ENCODE measurements around the gene SLC30A1.

SLC30A1 gene

GRCh38 chr1:211553549-211553948 lies 25.4 kb downstream of the SLC30A1 start:
- TF ChIP-seq EZH2phosphoT487 (conservative IDR thresholded peaks at IDR 0.05; ENCODE audit: low read length) (no peak), CTCF (IDR thresholded peaks at IDR 0.05; ENCODE audit: insufficient read depth, low read length, poor library complexity, severe bottlenecking) (no peak)
- H3K9me3 ChIP-seq (ENCODE audit: insufficient read depth, low read length) = no peaks in the 10 kb centered on the region
- no peaks in the 10 kb centered on the region for H3K36me3 ChIP-seq (ENCODE audit: low read length)
- no peaks in the 10 kb centered on the region for H4K20me1 ChIP-seq (ENCODE audit: low read depth, low read length)
- H3F3A ChIP-seq (ENCODE audit: insufficient read depth) = no peaks in the 10 kb centered on the region
- no peaks in the 10 kb centered on the region for H3K9me2 ChIP-seq (replicated peaks; ENCODE audit: insufficient read depth, low read length)
- no peak overlapping the region for H3K9ac ChIP-seq (ENCODE audit: low read length)
- no peak overlapping the region for H3K27ac ChIP-seq (ENCODE audit: low read depth, low read length)
- H2AFZ ChIP-seq (ENCODE audit: low read depth, low read length, severe bottlenecking) = no peak overlapping the region
- H3K27me3 ChIP-seq (ENCODE audit: low read length) = no peaks in the 10 kb centered on the region
- no peak overlapping the region for H3K4me3 ChIP-seq (ENCODE audit: insufficient read depth, low read length, poor library complexity, severe bottlenecking)
- H3K4me2 ChIP-seq (ENCODE audit: low read depth, low read length, poor library complexity, severe bottlenecking) = no peak overlapping the region
- H3K79me2 ChIP-seq (ENCODE audit: insufficient read depth, low read length) = no peaks in the 10 kb centered on the region

- no peaks in the 10 kb centered on the region for H3K79me2 ChIP-seq (ENCODE audit: insufficient read depth, low read length)
- no peaks in the 10 kb centered on the region for H3K9me2 ChIP-seq (replicated peaks; ENCODE audit: insufficient read depth, low read length)
- H3K9ac ChIP-seq (ENCODE audit: low read length) = no peak overlapping the region
- H3K36me3 ChIP-seq (ENCODE audit: low read length) = no peaks in the 10 kb centered on the region
- H3F3A ChIP-seq (ENCODE audit: insufficient read depth) = no peaks in the 10 kb centered on the region
- no peak overlapping the region for H3K4me2 ChIP-seq (ENCODE audit: low read depth, low read length, poor library complexity, severe bottlenecking)
- H4K20me1 ChIP-seq (ENCODE audit: low read depth, low read length) = no peaks in the 10 kb centered on the region
- no peak for TF ChIP-seq CTCF (IDR thresholded peaks at IDR 0.05; ENCODE audit: insufficient read depth, low read length, poor library complexity, severe bottlenecking)
- TF ChIP-seq EZH2phosphoT487 (conservative IDR thresholded peaks at IDR 0.05; ENCODE audit: low read length) = no peak
- no peak overlapping the region for H2AFZ ChIP-seq (ENCODE audit: low read depth, low read length, severe bottlenecking)
- H3K27me3 ChIP-seq (ENCODE audit: low read length) = no peaks in the 10 kb centered on the region
- H3K4me3 ChIP-seq (ENCODE audit: insufficient read depth, low read length, poor library complexity, severe bottlenecking) = no peak overlapping the region
- no peaks in the 10 kb centered on the region for H3K9me3 ChIP-seq (ENCODE audit: insufficient read depth, low read length)
- no peak overlapping the region for H3K27ac ChIP-seq (ENCODE audit: low read depth, low read length)
Observed at GRCh38 chr1:211551638-211552460, 27.1 kb downstream of the SLC30A1 start.

GRCh38 chr1:211549092-211549711 lies 29.8 kb downstream of the SLC30A1 start:
- Histone ChIP-seq H3K9me2 (replicated peaks; ENCODE audit: insufficient read depth, low read length) (no peaks in the 10 kb centered on the region), H3K79me2 (ENCODE audit: insufficient read depth, low read length) (no peaks in the 10 kb centered on the region), H3F3A (ENCODE audit: insufficient read depth) (no peaks in the 10 kb centered on the region), H3K4me3 (ENCODE audit: insufficient read depth, low read length, poor library complexity, severe bottlenecking) (no peak overlapping the region), H4K20me1 (ENCODE audit: low read depth, low read length) (no peaks in the 10 kb centered on the region), H3K36me3 (ENCODE audit: low read length) (no peaks in the 10 kb centered on the region), H3K27ac (ENCODE audit: low read depth, low read length) (no peak overlapping the region), H3K9ac (ENCODE audit: low read length) (no peak overlapping the region), H3K9me3 (ENCODE audit: insufficient read depth, low read length) (no peaks in the 10 kb centered on the region), H3K4me2 (ENCODE audit: low read depth, low read length, poor library complexity, severe bottlenecking) (no peak overlapping the region), H3K27me3 (ENCODE audit: low read length) (no peaks in the 10 kb centered on the region), H2AFZ (ENCODE audit: low read depth, low read length, severe bottlenecking) (no peak overlapping the region)
- TF ChIP-seq EZH2phosphoT487 (conservative IDR thresholded peaks at IDR 0.05; ENCODE audit: low read length) (no peak), CTCF (IDR thresholded peaks at IDR 0.05; ENCODE audit: insufficient read depth, low read length, poor library complexity, severe bottlenecking) (no peak)

Data from SU-DHL-6 (cell line).